Panc1 (cell line): ENCODE data around the gene ASPA. TPM values are rescaled to one million over a fixed set of nuclear protein-coding genes. Genes with fewer than 3 reads are reported as not detected.

Experiments
- ATAC-seq: fragments of 200-7000 bp; cut with Tn5 transposase; 2 replicates; pipeline ENCODE4 v1.9.1; 2020; ENCODE audit warnings: mild to moderate bottlenecking, moderate library complexity
- BruUV-seq: library from RNA; stranded (reverse); fragments of 400-500 nt; replicated peaks from 2 replicates; lab custom pipeline; 2021; lab: Mats Ljungman, UMichigan
- CTCF ChIA-PET: fragments of 300-600 bp; sonication (Branson Sonifier 250); formaldehyde crosslinking; loops from one replicate; lab custom pipeline; 2022; ENCODE audit warnings: antibody characterized with exemption; lab: Charles Lee
- POLR2A ChIA-PET: fragments of 300-600 bp; sonication (Branson Sonifier 250); formaldehyde crosslinking; loops from one replicate; lab custom pipeline; 2022; ENCODE audit warnings: antibody characterized with exemption; lab: Charles Lee
- DNase-seq: peaks from one replicate; pipeline ENCODE4 v3.0.0-alpha.2; 2010; ENCODE audit warnings: low read depth, low spot score
- H3K27ac ChIP-seq: 2 replicates; pipeline ENCODE4 v1.5.1; 2011; ENCODE audit warnings: mild to moderate bottlenecking, low read length, inconsistent platforms
- H3K27me3 ChIP-seq: fragments of 200-500 bp; sonication (Bioruptor generic); 2 replicates; pipeline ENCODE4 v1.6.0; 2014; ENCODE audit warnings: low read length, inconsistent platforms; ENCODE audit not compliant: control insufficient read depth, insufficient read depth
- H3K36me3 ChIP-seq: fragments of 200-500 bp; sonication (Bioruptor generic); 2 replicates; pipeline ENCODE4 v1.5.1; 2014; ENCODE audit warnings: inconsistent platforms, mild to moderate bottlenecking, low read length, moderate library complexity; ENCODE audit not compliant: control insufficient read depth, insufficient read depth
- H3K4me1 ChIP-seq: 2 replicates; pipeline ENCODE4 v1.5.1; 2011; ENCODE audit warnings: inconsistent platforms, mild to moderate bottlenecking, low read length, moderate library complexity; ENCODE audit not compliant: control insufficient read depth, insufficient read depth
- H3K4me3 ChIP-seq, 2 experiments: 2 replicates each; pipeline ENCODE4 v1.5.1; 2011 to 2012; ENCODE audit warnings: low read depth in 2 of 2, low read length in 2 of 2, mild to moderate bottlenecking in 2 of 2, inconsistent platforms in 1 of 2, moderate library complexity in 1 of 2
- H3K9me3 ChIP-seq: fragments of 200-500 bp; sonication (Bioruptor generic); 2 replicates; pipeline ENCODE4 v1.5.1; 2014; ENCODE audit warnings: low read depth, mild to moderate bottlenecking, inconsistent platforms, low read length, moderate library complexity; ENCODE audit not compliant: control insufficient read depth, insufficient read depth
- POLR2AphosphoS5 ChIP-seq: IDR thresholded peaks from 2 replicates; pipeline ENCODE4 v1.6.1; 2012; ENCODE audit warnings: mild to moderate bottlenecking, low read depth, low read length, moderate library complexity
- SIN3A ChIP-seq: IDR thresholded peaks from 2 replicates; pipeline ENCODE4 v1.6.1; 2012; ENCODE audit warnings: low read depth, mild to moderate bottlenecking, low read length, moderate library complexity, borderline replicate concordance; ENCODE audit not compliant: insufficient read depth
- TCF7L2 ChIP-seq: IDR thresholded peaks from 2 replicates; pipeline ENCODE4 v1.6.1; 2011; ENCODE audit warnings: mild to moderate bottlenecking, low read depth, low read length, inconsistent platforms
- in situ Hi-C: cut with HindIII; loops from 2 replicates; pipeline ENCODE4 v1.10.0; 2016; ENCODE audit warnings: low sequenced_read_pairs, low pct_unique_long_range_greater_than_20kb
- intact Hi-C: fragments of 100-400 bp; cut with micrococcal nuclease; formaldehyde crosslinking; loops from one replicate; pipeline ENCODE4 v1.10.0; 2022; ENCODE audit not compliant: unreplicated experiment
- total RNA-seq: library from RNA; stranded (reverse); gene quantifications from one replicate; pipeline ENCODE4 v1.2.1, GENCODE V29; 2021; ENCODE audit not compliant: unreplicated experiment
- TF ChIP-seq, protein P1 (sequence below): fragments of 450-650 bp; IDR thresholded peaks from 2 replicates; pipeline ENCODE4 v1.5.1; 2017; ENCODE audit warnings: mild to moderate bottlenecking
- TF ChIP-seq, protein P2 (sequence below), 2 experiments: IDR thresholded peaks; 2 replicates each; pipeline ENCODE4 v1.6.1; 2011 to 2012; ENCODE audit warnings: low read depth in 2 of 2, control low read depth in 1 of 2, low read length in 1 of 2, mild to moderate bottlenecking in 1 of 2, moderate library complexity in 1 of 2; ENCODE audit not compliant: insufficient read depth in 1 of 2

The ASPA gene
- total RNA-seq, 1 experiment from 2014 or later, result not detected

- in situ Hi-C loops, result no loop called here
- H3K27me3 ChIP-seq, result no peaks in the 10 kb centered on the region
- no peak overlapping the region for H3K27ac ChIP-seq
- ChIA-PET POLR2A (no interaction called here), CTCF (no interaction called here)
- BruUV-seq, result no TSS peak
- intact Hi-C loops, result no loop called here
- H3K36me3 ChIP-seq, result no peaks in the 10 kb centered on the region
- H3K4me1 ChIP-seq, result no peaks in the 10 kb centered on the region
- TF ChIP-seq, protein P1, sequence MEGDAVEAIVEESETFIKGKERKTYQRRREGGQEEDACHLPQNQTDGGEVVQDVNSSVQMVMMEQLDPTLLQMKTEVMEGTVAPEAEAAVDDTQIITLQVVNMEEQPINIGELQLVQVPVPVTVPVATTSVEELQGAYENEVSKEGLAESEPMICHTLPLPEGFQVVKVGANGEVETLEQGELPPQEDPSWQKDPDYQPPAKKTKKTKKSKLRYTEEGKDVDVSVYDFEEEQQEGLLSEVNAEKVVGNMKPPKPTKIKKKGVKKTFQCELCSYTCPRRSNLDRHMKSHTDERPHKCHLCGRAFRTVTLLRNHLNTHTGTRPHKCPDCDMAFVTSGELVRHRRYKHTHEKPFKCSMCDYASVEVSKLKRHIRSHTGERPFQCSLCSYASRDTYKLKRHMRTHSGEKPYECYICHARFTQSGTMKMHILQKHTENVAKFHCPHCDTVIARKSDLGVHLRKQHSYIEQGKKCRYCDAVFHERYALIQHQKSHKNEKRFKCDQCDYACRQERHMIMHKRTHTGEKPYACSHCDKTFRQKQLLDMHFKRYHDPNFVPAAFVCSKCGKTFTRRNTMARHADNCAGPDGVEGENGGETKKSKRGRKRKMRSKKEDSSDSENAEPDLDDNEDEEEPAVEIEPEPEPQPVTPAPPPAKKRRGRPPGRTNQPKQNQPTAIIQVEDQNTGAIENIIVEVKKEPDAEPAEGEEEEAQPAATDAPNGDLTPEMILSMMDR, result no peak
- no peak for TF ChIP-seq POLR2AphosphoS5
- TF ChIP-seq, protein P2, sequence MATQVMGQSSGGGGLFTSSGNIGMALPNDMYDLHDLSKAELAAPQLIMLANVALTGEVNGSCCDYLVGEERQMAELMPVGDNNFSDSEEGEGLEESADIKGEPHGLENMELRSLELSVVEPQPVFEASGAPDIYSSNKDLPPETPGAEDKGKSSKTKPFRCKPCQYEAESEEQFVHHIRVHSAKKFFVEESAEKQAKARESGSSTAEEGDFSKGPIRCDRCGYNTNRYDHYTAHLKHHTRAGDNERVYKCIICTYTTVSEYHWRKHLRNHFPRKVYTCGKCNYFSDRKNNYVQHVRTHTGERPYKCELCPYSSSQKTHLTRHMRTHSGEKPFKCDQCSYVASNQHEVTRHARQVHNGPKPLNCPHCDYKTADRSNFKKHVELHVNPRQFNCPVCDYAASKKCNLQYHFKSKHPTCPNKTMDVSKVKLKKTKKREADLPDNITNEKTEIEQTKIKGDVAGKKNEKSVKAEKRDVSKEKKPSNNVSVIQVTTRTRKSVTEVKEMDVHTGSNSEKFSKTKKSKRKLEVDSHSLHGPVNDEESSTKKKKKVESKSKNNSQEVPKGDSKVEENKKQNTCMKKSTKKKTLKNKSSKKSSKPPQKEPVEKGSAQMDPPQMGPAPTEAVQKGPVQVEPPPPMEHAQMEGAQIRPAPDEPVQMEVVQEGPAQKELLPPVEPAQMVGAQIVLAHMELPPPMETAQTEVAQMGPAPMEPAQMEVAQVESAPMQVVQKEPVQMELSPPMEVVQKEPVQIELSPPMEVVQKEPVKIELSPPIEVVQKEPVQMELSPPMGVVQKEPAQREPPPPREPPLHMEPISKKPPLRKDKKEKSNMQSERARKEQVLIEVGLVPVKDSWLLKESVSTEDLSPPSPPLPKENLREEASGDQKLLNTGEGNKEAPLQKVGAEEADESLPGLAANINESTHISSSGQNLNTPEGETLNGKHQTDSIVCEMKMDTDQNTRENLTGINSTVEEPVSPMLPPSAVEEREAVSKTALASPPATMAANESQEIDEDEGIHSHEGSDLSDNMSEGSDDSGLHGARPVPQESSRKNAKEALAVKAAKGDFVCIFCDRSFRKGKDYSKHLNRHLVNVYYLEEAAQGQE (IDR thresholded peaks at IDR 0.05; ENCODE audit: insufficient read depth in 1 of 2, low read depth in 2 of 2, low read length in 1 of 2), result no peak
- TF ChIP-seq TCF7L2, result no peak
- TF ChIP-seq SIN3A, result no peak
- no peaks in the 10 kb centered on the region for H3K9me3 ChIP-seq
- ATAC-seq, result no peak
- no peak for DNase-seq
- H3K4me3 ChIP-seq, result no peak overlapping the region
Measured at GRCh38 chr17:3547628-3548027, 71.8 kb downstream of the ASPA start.

DNA sequence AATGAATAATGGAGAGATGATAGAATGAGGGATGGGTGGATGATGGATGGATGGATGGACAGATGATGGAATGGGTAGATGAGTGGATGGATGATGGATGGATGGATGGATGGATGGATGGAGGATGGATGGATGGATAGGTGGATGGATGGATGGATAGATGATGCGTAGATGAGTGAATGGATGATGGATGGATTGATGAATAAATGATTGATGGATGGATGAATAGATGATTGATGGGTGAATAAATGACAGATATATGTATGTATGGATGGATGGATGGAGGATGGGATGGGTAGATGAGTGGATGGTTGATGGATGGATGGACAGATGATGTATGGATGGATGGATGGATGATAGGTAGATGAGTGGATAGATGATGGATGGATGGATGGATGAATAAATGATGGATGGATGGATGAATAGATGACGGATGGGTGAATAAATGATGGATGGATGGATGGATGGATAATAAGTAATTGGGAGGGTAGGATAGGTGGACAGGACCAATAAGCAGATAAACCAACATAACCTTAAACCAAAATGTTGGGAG lies 73.9 kb downstream of the ASPA start:
- ATAC-seq, result no peak
- Histone ChIP-seq H3K27ac (no peak overlapping the region), H3K27me3 (no peaks in the 10 kb centered on the region), H3K9me3 (no peaks in the 10 kb centered on the region), H3K4me1 (no peaks in the 10 kb centered on the region), H3K4me3 (no peak overlapping the region), H3K36me3 (no peaks in the 10 kb centered on the region)
- TF ChIP-seq POLR2AphosphoS5 (no peak), SIN3A (no peak)
- TF ChIP-seq, protein P1, result no peak
- in situ Hi-C loops, result no loop called here
- POLR2A ChIA-PET, result no interaction called here
- BruUV-seq, result no TSS peak
- CTCF ChIA-PET, result no interaction called here
- DNase-seq, result no peak
- intact Hi-C loops, result no loop called here
